Ovary (tissue), 9 donors: ENCODE results near the gene IGFBP7. TPM values are rescaled to one million over a fixed set of nuclear protein-coding genes. Genes with fewer than 3 reads are reported as not detected.

Experiments used
- DNase-seq, 5 donors: peaks; one replicate each; pipeline ENCODE4 v3.0.0-alpha.2; 2019 to 2020
- H3K27ac ChIP-seq, 2 donors: fragments of 200-600 bp; one replicate each; pipeline versions ENCODE4 v1.5.1 to v1.8.0; 2019 to 2022
- H3K27me3 ChIP-seq: fragments of 200-600 bp; one replicate; pipeline ENCODE4 v1.8.0; 2022
- H3K36me3 ChIP-seq: fragments of 200-600 bp; sonication (generic); one replicate; pipeline ENCODE4 v1.5.1; 2019
- H3K4me1 ChIP-seq: one replicate; pipeline ENCODE4 v1.8.1; 2013; ENCODE audit warnings: mild to moderate bottlenecking, moderate library complexity; ENCODE audit not compliant: insufficient read depth
- H3K4me3 ChIP-seq: fragments of 200-600 bp; sonication (generic); one replicate; pipeline ENCODE4 v1.5.1; 2017
- H3K9me3 ChIP-seq, 2 donors: fragments of 200-600 bp in 1 of 2; sonication (generic) in 1 of 2; one replicate each; pipeline versions ENCODE4 v1.5.1 to v1.8.1; 2013 to 2019; ENCODE audit warnings: mild to moderate bottlenecking in 1 of 2, moderate library complexity in 1 of 2
- CTCF ChIP-seq, 3 donors: fragments of 450-650 bp in 2 of 3; fragments of 200-600 bp in 1 of 3; IDR thresholded peaks; one replicate each; pipeline versions ENCODE4 v1.5.1 to v1.8.0; 2016 to 2022; ENCODE audit warnings: antibody characterized with exemption in 3 of 3, mild to moderate bottlenecking in 1 of 3
- EP300 ChIP-seq: sonication (generic); formaldehyde crosslinking; IDR thresholded peaks from one replicate; pipeline ENCODE4 v1.6.1; 2017; ENCODE audit warnings: antibody characterized with exemption
- POLR2A ChIP-seq: fragments of 450-650 bp; IDR thresholded peaks from one replicate; pipeline ENCODE4 v1.6.1; 2017; ENCODE audit warnings: antibody characterized with exemption, mild to moderate bottlenecking, moderate library complexity
- WGBS, 3 donors: extraction: QIAGEN DNeasy Blood & Tissue Kit in 1 of 3; methylation state at CpG; one replicate each; pipeline versions ENCODE4 v1.1.5 to v1.1.7; 2013 to 2017; 5-methylcytosine and 5-hydroxymethylcytosine counted together
- intact Hi-C, 4 donors: fragments of 100-400 bp; cut with DNase I; formaldehyde crosslinking; loops; one replicate each; pipeline versions ENCODE4 v1.11.0 to v1.15.1; 2022 to 2023
- polyA plus RNA-seq, 2 donors: library from polyadenylated mRNA; stranded (reverse); fragments of 200-250 nt in 1 of 2; fragments of 350-450 nt in 1 of 2; fragmentation: Illumina TruSeq in 1 of 2; extraction: RNeasy Lipid Tissue Mini Kit (QIAGEN cat#74804) in 1 of 2; gene quantifications; one replicate each; pipeline ENCODE4 v1.2.3, GENCODE V29; 2013 to 2014
- total RNA-seq, 7 donors: library from RNA; depleted of rRNA in 2 of 7; stranded (reverse); fragments of >200 nt in 2 of 7; fragmentation: NEBNext Ultra II Directional in 3 of 7; extraction: Animal tissue kit (Norgen Biotek cat#: 25700) in 3 of 7; gene quantifications; one replicate each; pipeline versions ENCODE4 v1.1.0 to v1.2.4, GENCODE V29; 2016 to 2023
- donor health status: DM: no; HTN: no; CAD: no; lungs with moderate emphysema.
- donor health status: DM: no; HTN: no; CAD: no.
- donor health status: Bipolar disorder and iron deficiency.
- donor health status: DM: yes; HTN: yes; CAD: no.
- donor health status: DM: no; HTN: no; CAD: no.
- donor health status: DM: yes; HTN: yes; CAD: no.

IGFBP7 gene
- total and polyA plus RNA-seq, 9 donors, result 96.8 to 4,468 (median 359) TPM

- Histone ChIP-seq H3K36me3 (no peaks in the 10 kb centered on the region), H3K4me3 (no peak overlapping the region), H3K27me3 (no peaks in the 10 kb centered on the region), H3K9me3 (no peaks in the 10 kb centered on the region), H3K27ac (no peak overlapping the region), H3K4me1 (peaks cover 5% of the 10 kb centered on the region)
- intact Hi-C loops, result no loop called here
- no peak for TF ChIP-seq POLR2A
- no peak for TF ChIP-seq CTCF (IDR thresholded peaks at IDR 0.05)
- no peak for TF ChIP-seq EP300
- no peak for DNase-seq
- 38 to 79% (median 50%) methylated on average over 2 of the region's 2 CpGs for WGBS, 3 donors
Measured at GRCh38 chr4:57071326-57071725, 38.9 kb downstream of the IGFBP7 start.

GRCh38 chr4:57070461-57070860 lies 39.7 kb downstream of the IGFBP7 start:
- Histone ChIP-seq H3K4me3 (no peak overlapping the region), H3K27me3 (no peaks in the 10 kb centered on the region), H3K27ac (no peak overlapping the region), H3K36me3 (no peaks in the 10 kb centered on the region), H3K4me1 (peaks cover 12% of the 10 kb centered on the region), H3K9me3 (no peaks in the 10 kb centered on the region)
- TF ChIP-seq POLR2A (no peak), EP300 (no peak), CTCF (IDR thresholded peaks at IDR 0.05) (no peak)
- DNase-seq, result no peak
- 79 to 82% (median 80%) methylated on average over 2 of the region's 2 CpGs for WGBS, 3 donors
- intact Hi-C loops, result no loop called here

- no peak for DNase-seq
- Histone ChIP-seq H3K36me3 (no peaks in the 10 kb centered on the region), H3K27ac (no peak overlapping the region), H3K27me3 (no peaks in the 10 kb centered on the region), H3K4me3 (no peak overlapping the region), H3K4me1 (peaks cover 14% of the 10 kb centered on the region), H3K9me3 (no peaks in the 10 kb centered on the region)
- WGBS, 3 donors, result 70 to 76% (median 75%) methylated on average over 8 of the region's 8 CpGs
- intact Hi-C loops, result no loop called here
- TF ChIP-seq POLR2A, result no peak
- TF ChIP-seq CTCF (IDR thresholded peaks at IDR 0.05), result no peak
- TF ChIP-seq EP300, result no peak
Measured at GRCh38 chr4:57068237-57068981, 41.8 kb downstream of the IGFBP7 start.

GRCh38 chr4:57065730-57066482 lies 44.3 kb downstream of the IGFBP7 start:
- H3K4me3 ChIP-seq, result no peak overlapping the region
- peaks cover 25% of the 10 kb centered on the region for H3K4me1 ChIP-seq

More at GRCh38 chr4:57065730-57066482, 44.3 kb downstream of the IGFBP7 start:
- WGBS, 3 donors, result 43 to 45% (median 43%) methylated on average over 5 of the region's 5 CpGs
- H3K9me3 ChIP-seq, result no peaks in the 10 kb centered on the region
- H3K36me3 ChIP-seq, result no peaks in the 10 kb centered on the region
- intact Hi-C loops, result loop anchor here in 1 of 4 donors (1.0 kb wide), 1 partner anchor 34 kb away; no protein-coding TSS in a partner anchor
- H3K27ac ChIP-seq, result peak overlapping the region; percentile 42 to 74
- TF ChIP-seq EP300 (no peak), CTCF (IDR thresholded peaks at IDR 0.05) (no peak), POLR2A (no peak)
- no peak for DNase-seq
- no peaks in the 10 kb centered on the region for H3K27me3 ChIP-seq
